ENCODE measurements around the gene ELP1.

The ELP1 gene

DNA sequence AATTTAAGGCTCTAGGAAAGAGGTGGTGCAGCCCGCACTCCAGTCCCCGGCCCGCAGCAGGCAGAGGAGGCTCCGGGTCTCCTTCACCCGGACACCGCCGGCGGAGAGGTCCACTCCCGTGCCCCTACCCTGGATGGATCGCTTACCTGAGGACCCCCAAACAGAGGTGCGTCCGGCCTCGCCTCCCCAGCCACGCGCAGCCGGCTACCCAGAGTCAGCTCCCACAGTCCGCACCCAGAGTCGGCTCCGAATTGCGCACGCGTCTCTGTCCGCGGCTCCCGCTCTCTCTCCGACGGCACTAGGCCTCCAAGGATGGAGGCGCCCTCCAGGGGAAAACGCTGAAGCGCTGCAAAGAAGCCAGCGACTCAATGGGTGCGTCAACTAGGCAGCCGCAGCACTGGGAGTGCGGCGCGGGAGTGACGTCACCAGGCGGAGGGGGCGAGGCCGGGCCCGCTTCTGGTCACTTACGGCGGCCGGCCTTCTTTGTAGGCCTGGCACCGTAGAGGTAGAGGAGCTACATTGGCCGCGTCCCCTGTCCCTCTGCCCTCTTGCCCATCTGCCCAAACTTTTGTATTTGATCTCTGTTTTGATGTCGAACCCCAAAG, at the start of gene ELP1 (continued):
- TF ChIP-seq, protein P1, sequence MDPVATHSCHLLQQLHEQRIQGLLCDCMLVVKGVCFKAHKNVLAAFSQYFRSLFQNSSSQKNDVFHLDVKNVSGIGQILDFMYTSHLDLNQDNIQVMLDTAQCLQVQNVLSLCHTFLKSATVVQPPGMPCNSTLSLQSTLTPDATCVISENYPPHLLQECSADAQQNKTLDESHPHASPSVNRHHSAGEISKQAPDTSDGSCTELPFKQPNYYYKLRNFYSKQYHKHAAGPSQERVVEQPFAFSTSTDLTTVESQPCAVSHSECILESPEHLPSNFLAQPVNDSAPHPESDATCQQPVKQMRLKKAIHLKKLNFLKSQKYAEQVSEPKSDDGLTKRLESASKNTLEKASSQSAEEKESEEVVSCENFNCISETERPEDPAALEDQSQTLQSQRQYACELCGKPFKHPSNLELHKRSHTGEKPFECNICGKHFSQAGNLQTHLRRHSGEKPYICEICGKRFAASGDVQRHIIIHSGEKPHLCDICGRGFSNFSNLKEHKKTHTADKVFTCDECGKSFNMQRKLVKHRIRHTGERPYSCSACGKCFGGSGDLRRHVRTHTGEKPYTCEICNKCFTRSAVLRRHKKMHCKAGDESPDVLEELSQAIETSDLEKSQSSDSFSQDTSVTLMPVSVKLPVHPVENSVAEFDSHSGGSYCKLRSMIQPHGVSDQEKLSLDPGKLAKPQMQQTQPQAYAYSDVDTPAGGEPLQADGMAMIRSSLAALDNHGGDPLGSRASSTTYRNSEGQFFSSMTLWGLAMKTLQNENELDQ (tag by site-specific recombination; IDR thresholded peaks at IDR 0.05; ENCODE audit: low read depth): no peak
- TF ChIP-seq ZSCAN16 (tag by site-specific recombination; IDR thresholded peaks at IDR 0.05): no peak
- TF ChIP-seq, protein P2, sequence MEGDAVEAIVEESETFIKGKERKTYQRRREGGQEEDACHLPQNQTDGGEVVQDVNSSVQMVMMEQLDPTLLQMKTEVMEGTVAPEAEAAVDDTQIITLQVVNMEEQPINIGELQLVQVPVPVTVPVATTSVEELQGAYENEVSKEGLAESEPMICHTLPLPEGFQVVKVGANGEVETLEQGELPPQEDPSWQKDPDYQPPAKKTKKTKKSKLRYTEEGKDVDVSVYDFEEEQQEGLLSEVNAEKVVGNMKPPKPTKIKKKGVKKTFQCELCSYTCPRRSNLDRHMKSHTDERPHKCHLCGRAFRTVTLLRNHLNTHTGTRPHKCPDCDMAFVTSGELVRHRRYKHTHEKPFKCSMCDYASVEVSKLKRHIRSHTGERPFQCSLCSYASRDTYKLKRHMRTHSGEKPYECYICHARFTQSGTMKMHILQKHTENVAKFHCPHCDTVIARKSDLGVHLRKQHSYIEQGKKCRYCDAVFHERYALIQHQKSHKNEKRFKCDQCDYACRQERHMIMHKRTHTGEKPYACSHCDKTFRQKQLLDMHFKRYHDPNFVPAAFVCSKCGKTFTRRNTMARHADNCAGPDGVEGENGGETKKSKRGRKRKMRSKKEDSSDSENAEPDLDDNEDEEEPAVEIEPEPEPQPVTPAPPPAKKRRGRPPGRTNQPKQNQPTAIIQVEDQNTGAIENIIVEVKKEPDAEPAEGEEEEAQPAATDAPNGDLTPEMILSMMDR (tag by site-specific recombination; IDR thresholded peaks at IDR 0.05): peak; percentile 83
- TF ChIP-seq ZNF629 (tag by site-specific recombination; IDR thresholded peaks at IDR 0.05): peak; percentile 97
- TF ChIP-seq ZNF658 (tag by site-specific recombination; IDR thresholded peaks at IDR 0.05): no peak
- TF ChIP-seq, protein P3, sequence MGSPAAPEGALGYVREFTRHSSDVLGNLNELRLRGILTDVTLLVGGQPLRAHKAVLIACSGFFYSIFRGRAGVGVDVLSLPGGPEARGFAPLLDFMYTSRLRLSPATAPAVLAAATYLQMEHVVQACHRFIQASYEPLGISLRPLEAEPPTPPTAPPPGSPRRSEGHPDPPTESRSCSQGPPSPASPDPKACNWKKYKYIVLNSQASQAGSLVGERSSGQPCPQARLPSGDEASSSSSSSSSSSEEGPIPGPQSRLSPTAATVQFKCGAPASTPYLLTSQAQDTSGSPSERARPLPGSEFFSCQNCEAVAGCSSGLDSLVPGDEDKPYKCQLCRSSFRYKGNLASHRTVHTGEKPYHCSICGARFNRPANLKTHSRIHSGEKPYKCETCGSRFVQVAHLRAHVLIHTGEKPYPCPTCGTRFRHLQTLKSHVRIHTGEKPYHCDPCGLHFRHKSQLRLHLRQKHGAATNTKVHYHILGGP (tag by site-specific recombination; IDR thresholded peaks at IDR 0.05): no peak
- TF ChIP-seq ZNF610 (tag by site-specific recombination; IDR thresholded peaks at IDR 0.05; ENCODE audit: borderline replicate concordance): no peak
- no peak for TF ChIP-seq ZNF174 (tag by site-specific recombination; IDR thresholded peaks at IDR 0.05)
- TF ChIP-seq, protein P4, sequence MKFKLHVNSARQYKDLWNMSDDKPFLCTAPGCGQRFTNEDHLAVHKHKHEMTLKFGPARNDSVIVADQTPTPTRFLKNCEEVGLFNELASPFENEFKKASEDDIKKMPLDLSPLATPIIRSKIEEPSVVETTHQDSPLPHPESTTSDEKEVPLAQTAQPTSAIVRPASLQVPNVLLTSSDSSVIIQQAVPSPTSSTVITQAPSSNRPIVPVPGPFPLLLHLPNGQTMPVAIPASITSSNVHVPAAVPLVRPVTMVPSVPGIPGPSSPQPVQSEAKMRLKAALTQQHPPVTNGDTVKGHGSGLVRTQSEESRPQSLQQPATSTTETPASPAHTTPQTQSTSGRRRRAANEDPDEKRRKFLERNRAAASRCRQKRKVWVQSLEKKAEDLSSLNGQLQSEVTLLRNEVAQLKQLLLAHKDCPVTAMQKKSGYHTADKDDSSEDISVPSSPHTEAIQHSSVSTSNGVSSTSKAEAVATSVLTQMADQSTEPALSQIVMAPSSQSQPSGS (tag by site-specific recombination; IDR thresholded peaks at IDR 0.05; ENCODE audit: low read depth): peak; percentile 98
- no peak for TF ChIP-seq RBAK (tag by site-specific recombination; IDR thresholded peaks at IDR 0.05)
- TF ChIP-seq, protein P5, sequence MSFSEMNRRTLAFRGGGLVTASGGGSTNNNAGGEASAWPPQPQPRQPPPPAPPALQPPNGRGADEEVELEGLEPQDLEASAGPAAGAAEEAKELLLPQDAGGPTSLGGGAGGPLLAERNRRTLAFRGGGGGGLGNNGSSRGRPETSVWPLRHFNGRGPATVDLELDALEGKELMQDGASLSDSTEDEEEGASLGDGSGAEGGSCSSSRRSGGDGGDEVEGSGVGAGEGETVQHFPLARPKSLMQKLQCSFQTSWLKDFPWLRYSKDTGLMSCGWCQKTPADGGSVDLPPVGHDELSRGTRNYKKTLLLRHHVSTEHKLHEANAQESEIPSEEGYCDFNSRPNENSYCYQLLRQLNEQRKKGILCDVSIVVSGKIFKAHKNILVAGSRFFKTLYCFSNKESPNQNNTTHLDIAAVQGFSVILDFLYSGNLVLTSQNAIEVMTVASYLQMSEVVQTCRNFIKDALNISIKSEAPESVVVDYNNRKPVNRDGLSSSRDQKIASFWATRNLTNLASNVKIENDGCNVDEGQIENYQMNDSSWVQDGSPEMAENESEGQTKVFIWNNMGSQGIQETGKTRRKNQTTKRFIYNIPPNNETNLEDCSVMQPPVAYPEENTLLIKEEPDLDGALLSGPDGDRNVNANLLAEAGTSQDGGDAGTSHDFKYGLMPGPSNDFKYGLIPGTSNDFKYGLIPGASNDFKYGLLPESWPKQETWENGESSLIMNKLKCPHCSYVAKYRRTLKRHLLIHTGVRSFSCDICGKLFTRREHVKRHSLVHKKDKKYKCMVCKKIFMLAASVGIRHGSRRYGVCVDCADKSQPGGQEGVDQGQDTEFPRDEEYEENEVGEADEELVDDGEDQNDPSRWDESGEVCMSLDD (tag by site-specific recombination; IDR thresholded peaks at IDR 0.05): peak; percentile 87
- peak; percentile 29 for TF ChIP-seq ZBTB8A (tag by site-specific recombination; IDR thresholded peaks at IDR 0.05)
- peak; percentile 79 for TF ChIP-seq KLF16 (tag by site-specific recombination; IDR thresholded peaks at IDR 0.05)
- peak; percentile 70 for TF ChIP-seq ZNF561 (tag by site-specific recombination; IDR thresholded peaks at IDR 0.05; ENCODE audit: borderline replicate concordance)
- no peak for TF ChIP-seq ZBTB48 (tag by site-specific recombination; IDR thresholded peaks at IDR 0.05)
- no peak for TF ChIP-seq ZNF664 (tag by site-specific recombination; IDR thresholded peaks at IDR 0.05)
- no peak for TF ChIP-seq ZNF202 (tag by site-specific recombination; IDR thresholded peaks at IDR 0.05; ENCODE audit: borderline replicate concordance)
- TF ChIP-seq ZNF175 (tag by site-specific recombination; IDR thresholded peaks at IDR 0.05): no peak
- TF ChIP-seq ZNF529 (tag by site-specific recombination; IDR thresholded peaks at IDR 0.05; ENCODE audit: insufficient replicate concordance): no peak
- peak; percentile 58 for TF ChIP-seq GLIS2 (tag by site-specific recombination; IDR thresholded peaks at IDR 0.05)
- no peak; the same call in 1 of the 2 replicates for TF ChIP-seq MEIS1 (CRISPR knock-in tag; IDR thresholded peaks at IDR 0.05; ENCODE audit: borderline replicate concordance)
- TF ChIP-seq IKZF3 (tag by site-specific recombination; IDR thresholded peaks at IDR 0.05): peak; percentile 62; the same call in 1 of the 2 replicates
- peak; percentile 37; the same call in 1 of the 2 replicates for TF ChIP-seq ZBTB20 (tag by site-specific recombination; IDR thresholded peaks at IDR 0.05)
- TF ChIP-seq ZNF530 (tag by site-specific recombination; IDR thresholded peaks at IDR 0.05; ENCODE audit: low read depth): no peak
- peak; percentile 28 for TF ChIP-seq ZNF660 (tag by site-specific recombination; IDR thresholded peaks at IDR 0.05)
- peak; percentile 59; the same call in 1 of the 2 replicates for TF ChIP-seq ZNF324 (tag by site-specific recombination; IDR thresholded peaks at IDR 0.05)

Data from HEK293 (cell line).